Liver (tissue), 9 donors: ENCODE measurements around the gene CPEB2. TPM values are rescaled to one million over a fixed set of nuclear protein-coding genes. Genes with fewer than 3 reads are reported as not detected.

Experiments used
- DNase-seq: peaks from one replicate; pipeline ENCODE4 v3.0.0-alpha.2; 2017; ENCODE audit warnings: low spot score
- H3K27ac ChIP-seq, 2 donors: one replicate each; pipeline ENCODE4 v1.7.0; 2013; ENCODE audit warnings: inconsistent platforms in 2 of 2, low read length in 2 of 2, control low read depth in 1 of 2, low read depth in 1 of 2, mild to moderate bottlenecking in 1 of 2
- H3K27me3 ChIP-seq, 4 donors: one replicate each; pipeline versions ENCODE4 v1.6.1 to v1.7.0; 2013; ENCODE audit warnings: low read length in 3 of 4, inconsistent platforms in 1 of 4, mild to moderate bottlenecking in 1 of 4, moderate library complexity in 1 of 4; ENCODE audit not compliant: control insufficient read depth in 4 of 4, insufficient read depth in 4 of 4
- H3K36me3 ChIP-seq, 4 donors: one replicate each; pipeline versions ENCODE4 v1.6.1 to v1.7.0; 2013; ENCODE audit warnings: low read length in 3 of 4, mild to moderate bottlenecking in 3 of 4, low read depth in 1 of 4, moderate library complexity in 1 of 4; ENCODE audit not compliant: control insufficient read depth in 4 of 4, insufficient read depth in 3 of 4
- H3K4me1 ChIP-seq, 4 donors: one replicate each; pipeline versions ENCODE4 v1.6.1 to v1.7.0; 2013; ENCODE audit warnings: low read length in 3 of 4, mild to moderate bottlenecking in 3 of 4, moderate library complexity in 1 of 4; ENCODE audit not compliant: control insufficient read depth in 4 of 4, insufficient read depth in 4 of 4
- H3K4me3 ChIP-seq, 3 donors: one replicate each; pipeline versions ENCODE4 v1.6.1 to v1.7.0; 2013; ENCODE audit warnings: low read length in 3 of 3, control low read depth in 1 of 3, low read depth in 1 of 3, mild to moderate bottlenecking in 1 of 3
- H3K9ac ChIP-seq, 2 donors: one replicate each; pipeline ENCODE4 v1.7.0; 2013; ENCODE audit warnings: low read length in 2 of 2, mild to moderate bottlenecking in 2 of 2, moderate library complexity in 2 of 2, control low read depth in 1 of 2, low read depth in 1 of 2
- H3K9me3 ChIP-seq, 4 donors: one replicate each; pipeline versions ENCODE4 v1.6.1 to v1.7.0; 2013; ENCODE audit warnings: low read length in 3 of 4; ENCODE audit not compliant: control insufficient read depth in 4 of 4
- CTCF ChIP-seq: fragments of 150-350 bp; IDR thresholded peaks from 2 replicates; pipeline ENCODE4 v1.5.1; 2017; ENCODE audit warnings: improper control_type of control experiment, low read depth, low read length; ENCODE audit not compliant: missing input control
- EGR1 ChIP-seq, 2 donors: IDR thresholded peaks; 2 replicates each; pipeline ENCODE4 v1.6.1; 2016 to 2018; ENCODE audit warnings: antibody characterized with exemption in 2 of 2, low read depth in 2 of 2
- FOXA1 ChIP-seq: IDR thresholded peaks from 2 replicates; pipeline ENCODE4 v1.6.1; 2016; ENCODE audit warnings: antibody characterized with exemption
- FOXA2 ChIP-seq: IDR thresholded peaks from 2 replicates; pipeline ENCODE4 v1.6.1; 2016; ENCODE audit warnings: antibody characterized with exemption
- GABPA ChIP-seq, 2 donors: IDR thresholded peaks in 1 of 2; conservative IDR thresholded peaks in 1 of 2; 2 replicates each; pipeline ENCODE4 v1.6.1; 2016; ENCODE audit warnings: antibody characterized with exemption in 2 of 2, mild to moderate bottlenecking in 1 of 2, moderate library complexity in 1 of 2
- HNF4A ChIP-seq, 2 donors: conservative IDR thresholded peaks; 2 replicates each; pipeline ENCODE4 v1.6.1; 2016; ENCODE audit warnings: antibody characterized with exemption in 2 of 2, mild to moderate bottlenecking in 2 of 2
- HNF4G ChIP-seq: IDR thresholded peaks from 2 replicates; pipeline ENCODE4 v1.6.1; 2016; ENCODE audit warnings: antibody characterized with exemption
- JUND ChIP-seq, 2 donors: IDR thresholded peaks; 2 replicates each; pipeline ENCODE4 v1.6.1; 2016; ENCODE audit warnings: antibody characterized with exemption in 2 of 2
- NR2F2 ChIP-seq: IDR thresholded peaks from 2 replicates; pipeline ENCODE4 v1.6.1; 2016; ENCODE audit warnings: antibody characterized with exemption
- RAD21 ChIP-seq, 2 donors: IDR thresholded peaks; 2 replicates each; pipeline ENCODE4 v1.6.1; 2016; ENCODE audit warnings: antibody characterized with exemption in 2 of 2, mild to moderate bottlenecking in 2 of 2
- REST ChIP-seq: IDR thresholded peaks from 2 replicates; pipeline ENCODE4 v1.6.1; 2016; ENCODE audit warnings: antibody characterized with exemption, mild to moderate bottlenecking
- RXRA ChIP-seq, 2 donors: IDR thresholded peaks; 2 replicates each; pipeline ENCODE4 v1.6.1; 2017 to 2018; ENCODE audit warnings: antibody characterized with exemption in 2 of 2, mild to moderate bottlenecking in 1 of 2
- SP1 ChIP-seq: IDR thresholded peaks from 2 replicates; pipeline ENCODE4 v1.6.1; 2018; ENCODE audit warnings: antibody characterized with exemption, mild to moderate bottlenecking
- TAF1 ChIP-seq: conservative IDR thresholded peaks from 2 replicates; pipeline ENCODE4 v1.6.1; 2016; ENCODE audit warnings: antibody characterized with exemption, mild to moderate bottlenecking
- YY1 ChIP-seq: IDR thresholded peaks from 2 replicates; pipeline ENCODE4 v1.6.1; 2016; ENCODE audit warnings: antibody characterized with exemption, mild to moderate bottlenecking
- polyA plus RNA-seq, 2 donors: library from polyadenylated mRNA; stranded (reverse) in 1 of 2; unstranded in 1 of 2; fragments of 200-250 nt in 1 of 2; fragments of >200 nt in 1 of 2; fragmentation: Nextera tagmentation in 1 of 2; extraction: Ambion mirVana in 1 of 2; gene quantifications; one replicate each; pipeline versions ENCODE4 v1.2.1 to v1.2.3, GENCODE V29; 2013 to 2015
- total RNA-seq, 2 donors: library from RNA; depleted of rRNA; stranded (reverse); fragments of >200 nt; gene quantifications; one replicate each; pipeline ENCODE4 v1.2.3, GENCODE V29; 2014
- TF ChIP-seq, protein P1 (sequence below): IDR thresholded peaks from 2 replicates; pipeline ENCODE4 v1.6.1; 2016; ENCODE audit warnings: antibody characterized with exemption
- TF ChIP-seq, protein P2 (sequence below): IDR thresholded peaks from 2 replicates; pipeline ENCODE4 v1.6.1; 2016; ENCODE audit warnings: antibody characterized with exemption
- TF ChIP-seq, protein P3 (sequence below): IDR thresholded peaks from 2 replicates; pipeline ENCODE4 v1.6.1; 2016; ENCODE audit warnings: antibody characterized with exemption
- donor health status: healthy.
- donor health status: healthy.
- donor health status: healthy.
- donor health status: healthy.
- donor health status: healthy.

CPEB2 gene
- total and polyA plus RNA-seq, 4 donors: 3.6 to 14.0 (median 4.6) TPM

DNA sequence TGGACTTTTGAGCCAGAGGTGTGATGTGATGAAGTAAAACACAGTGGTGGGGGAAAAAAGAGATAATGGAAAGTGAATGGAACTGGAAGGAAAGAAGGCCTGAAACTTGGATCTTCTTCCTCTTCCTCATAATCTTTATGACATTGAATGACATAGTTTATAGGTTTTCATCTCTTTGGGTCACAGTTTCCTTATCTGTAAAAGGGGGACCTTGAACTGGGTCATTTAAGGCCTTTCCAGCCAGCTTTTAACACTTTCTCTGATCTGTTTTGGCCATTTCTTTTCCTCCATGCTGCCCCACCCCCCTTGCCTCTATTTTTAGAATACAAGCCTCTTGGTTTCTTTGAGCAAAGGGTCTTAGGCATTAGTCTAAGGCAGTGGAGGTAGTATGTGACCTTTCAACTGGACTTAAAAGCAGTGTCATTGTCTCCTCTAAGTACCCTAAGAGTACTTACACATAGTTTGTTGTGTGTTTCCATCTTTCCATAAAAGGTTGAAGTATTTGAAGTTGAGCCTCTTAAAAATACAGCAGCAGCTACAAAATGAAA is 7.8 kb downstream of the CPEB2 start:
- Histone ChIP-seq H3K27ac (no peak overlapping the region), H3K9ac (no peak overlapping the region), H3K4me1 (peaks cover 3 to 37% (median 7%) of the 10 kb centered on the region in 4 donors), H3K4me3 (no peak overlapping the region), H3K27me3 (no peaks in the 10 kb centered on the region), H3K36me3 (peaks cover 0 to 15% (median 6%) of the 10 kb centered on the region in 4 donors), H3K9me3 (no peaks in the 10 kb centered on the region)
- DNase-seq: no peak
- TF ChIP-seq RXRA (IDR thresholded peaks at IDR 0.05) (no peak), JUND (IDR thresholded peaks at IDR 0.05) (no peak), RAD21 (IDR thresholded peaks at IDR 0.05) (no peak), SP1 (no peak), REST (no peak), YY1 (no peak), FOXA1 (no peak), FOXA2 (no peak), TAF1 (no peak), GABPA (IDR thresholded peaks at IDR 0.05 in 1 of 2, conservative IDR thresholded peaks at IDR 0.05 in 1 of 2) (no peak), HNF4A (conservative IDR thresholded peaks at IDR 0.05) (no peak), CTCF (no peak), EGR1 (IDR thresholded peaks at IDR 0.05; ENCODE audit: low read depth in 2 of 2) (no peak), NR2F2 (no peak), HNF4G (no peak)
- TF ChIP-seq, protein P1, sequence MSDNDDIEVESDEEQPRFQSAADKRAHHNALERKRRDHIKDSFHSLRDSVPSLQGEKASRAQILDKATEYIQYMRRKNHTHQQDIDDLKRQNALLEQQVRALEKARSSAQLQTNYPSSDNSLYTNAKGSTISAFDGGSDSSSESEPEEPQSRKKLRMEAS: no peak
- TF ChIP-seq, protein P2, sequence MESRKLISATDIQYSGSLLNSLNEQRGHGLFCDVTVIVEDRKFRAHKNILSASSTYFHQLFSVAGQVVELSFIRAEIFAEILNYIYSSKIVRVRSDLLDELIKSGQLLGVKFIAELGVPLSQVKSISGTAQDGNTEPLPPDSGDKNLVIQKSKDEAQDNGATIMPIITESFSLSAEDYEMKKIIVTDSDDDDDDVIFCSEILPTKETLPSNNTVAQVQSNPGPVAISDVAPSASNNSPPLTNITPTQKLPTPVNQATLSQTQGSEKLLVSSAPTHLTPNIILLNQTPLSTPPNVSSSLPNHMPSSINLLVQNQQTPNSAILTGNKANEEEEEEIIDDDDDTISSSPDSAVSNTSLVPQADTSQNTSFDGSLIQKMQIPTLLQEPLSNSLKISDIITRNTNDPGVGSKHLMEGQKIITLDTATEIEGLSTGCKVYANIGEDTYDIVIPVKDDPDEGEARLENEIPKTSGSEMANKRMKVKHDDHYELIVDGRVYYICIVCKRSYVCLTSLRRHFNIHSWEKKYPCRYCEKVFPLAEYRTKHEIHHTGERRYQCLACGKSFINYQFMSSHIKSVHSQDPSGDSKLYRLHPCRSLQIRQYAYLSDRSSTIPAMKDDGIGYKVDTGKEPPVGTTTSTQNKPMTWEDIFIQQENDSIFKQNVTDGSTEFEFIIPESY: no peak
- TF ChIP-seq, protein P3, sequence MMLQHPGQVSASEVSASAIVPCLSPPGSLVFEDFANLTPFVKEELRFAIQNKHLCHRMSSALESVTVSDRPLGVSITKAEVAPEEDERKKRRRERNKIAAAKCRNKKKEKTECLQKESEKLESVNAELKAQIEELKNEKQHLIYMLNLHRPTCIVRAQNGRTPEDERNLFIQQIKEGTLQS: no peak
